Choroid plexus epithelial cell (primary cell): ENCODE measurements around the gene CIB1.
A peak's percentile ranks its signal among the peaks of the same experiment; 100 is the strongest.
"Not testable (repeated sequence)": the region's sequence is repeated elsewhere in the genome, so short reads cannot be mapped to it uniquely, and the experiment has no call there.

Experiments
- DNase-seq: peaks from one replicate; pipeline ENCODE4 v3.0.0-alpha.2; 2010; ENCODE audit warnings: low read depth
- H3K4me3 ChIP-seq: 2 replicates; pipeline ENCODE4 v1.5.1; 2011; ENCODE audit warnings: low read depth, mild to moderate bottlenecking, control low read depth, low read length, moderate library complexity
- TF ChIP-seq, protein P1 (sequence below): conservative IDR thresholded peaks from 2 replicates; pipeline ENCODE4 v1.5.1; 2011; ENCODE audit warnings: low read depth, mild to moderate bottlenecking, control low read depth, inconsistent platforms, low read length, moderate library complexity

Gene CIB1

GRCh38 chr15:90266061-90266431 is 32.3 kb upstream of the CIB1 start:
- peak overlapping the region; percentile 86 for H3K4me3 ChIP-seq
- DNase-seq = peak; percentile 20
- TF ChIP-seq, protein P1, sequence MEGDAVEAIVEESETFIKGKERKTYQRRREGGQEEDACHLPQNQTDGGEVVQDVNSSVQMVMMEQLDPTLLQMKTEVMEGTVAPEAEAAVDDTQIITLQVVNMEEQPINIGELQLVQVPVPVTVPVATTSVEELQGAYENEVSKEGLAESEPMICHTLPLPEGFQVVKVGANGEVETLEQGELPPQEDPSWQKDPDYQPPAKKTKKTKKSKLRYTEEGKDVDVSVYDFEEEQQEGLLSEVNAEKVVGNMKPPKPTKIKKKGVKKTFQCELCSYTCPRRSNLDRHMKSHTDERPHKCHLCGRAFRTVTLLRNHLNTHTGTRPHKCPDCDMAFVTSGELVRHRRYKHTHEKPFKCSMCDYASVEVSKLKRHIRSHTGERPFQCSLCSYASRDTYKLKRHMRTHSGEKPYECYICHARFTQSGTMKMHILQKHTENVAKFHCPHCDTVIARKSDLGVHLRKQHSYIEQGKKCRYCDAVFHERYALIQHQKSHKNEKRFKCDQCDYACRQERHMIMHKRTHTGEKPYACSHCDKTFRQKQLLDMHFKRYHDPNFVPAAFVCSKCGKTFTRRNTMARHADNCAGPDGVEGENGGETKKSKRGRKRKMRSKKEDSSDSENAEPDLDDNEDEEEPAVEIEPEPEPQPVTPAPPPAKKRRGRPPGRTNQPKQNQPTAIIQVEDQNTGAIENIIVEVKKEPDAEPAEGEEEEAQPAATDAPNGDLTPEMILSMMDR = no peak

GRCh38 chr15:90265271-90266060 is 31.7 kb upstream of the CIB1 start, which contains the start of gene NGRN:
NGRN (plus strand) TSS chr15:90265672; CDS start chr15:90265713, 41 bp downstream.
- DNase-seq = peak; percentile 90
- TF ChIP-seq, protein P1 = no peak

DNA sequence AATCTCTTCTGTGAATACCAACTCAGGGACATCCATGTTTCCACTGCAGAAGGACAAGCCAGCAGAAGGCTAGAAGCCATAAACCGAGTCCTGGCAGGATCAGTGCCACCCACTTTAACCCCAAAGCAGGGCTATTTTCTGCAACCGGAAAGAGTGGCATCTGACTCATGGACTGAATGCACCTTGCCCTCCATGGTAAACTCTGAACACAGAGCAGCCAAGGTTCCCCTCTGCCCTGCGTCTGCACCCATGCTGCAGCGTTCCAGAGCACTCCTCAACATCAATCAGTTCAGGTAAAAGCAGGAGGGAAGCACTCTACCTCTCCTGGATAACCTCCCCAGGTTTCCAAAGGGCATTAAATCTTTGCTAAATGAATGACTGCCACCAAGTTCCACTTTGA is 30.9 kb upstream of the CIB1 start:
- no peak for DNase-seq
- peak overlapping the region; percentile 86 for H3K4me3 ChIP-seq
- TF ChIP-seq, protein P1 = no peak

More at GRCh38 chr15:90265271-90266060, 31.7 kb upstream of the CIB1 start, which contains the start of gene NGRN:
- peak within 1 kb of the TSS; percentile 86 for H3K4me3 ChIP-seq

- DNase-seq = no peak
- TF ChIP-seq, protein P1 = no peak
- no peak overlapping the region for H3K4me3 ChIP-seq
These were observed 28.7 kb upstream of the CIB1 start for GRCh38 chr15:90262426-90262825.

GRCh38 chr15:90261811-90262210 is 28.1 kb upstream of the CIB1 start:
- H3K4me3 ChIP-seq = no peak overlapping the region
- TF ChIP-seq, protein P1 = no peak
- DNase-seq = peak; percentile 25

- not testable (repeated sequence) for DNase-seq, H3K4me3 ChIP-seq
These were observed 27.0 kb upstream of the CIB1 start for GRCh38 chr15:90260731-90261130.

- TF ChIP-seq, protein P1 = no peak
- H3K4me3 ChIP-seq = no peak overlapping the region
- DNase-seq = peak; percentile 56
These were observed 25.8 kb upstream of the CIB1 start for GRCh38 chr15:90259524-90259923.
